Pancreas (tissue), 10 donors: ENCODE results near the gene OSBP. TPM values are rescaled to one million over a fixed set of nuclear protein-coding genes. Genes with fewer than 3 reads are reported as not detected.
A peak's percentile ranks its signal among the peaks of the same experiment; 100 is the strongest.

Experiments used
- ATAC-seq, 4 donors: fragments of 200-7000 bp; cut with Tn5 transposase; one replicate each; pipeline versions ENCODE4 v1.8.0 to v1.9.1; 2020; ENCODE audit warnings: mild to moderate bottlenecking in 4 of 4, moderate library complexity in 4 of 4
- DNase-seq, 6 donors: peaks; one replicate each; pipeline ENCODE4 v3.0.0-alpha.2; 2020
- FAIRE-seq: peaks from 2 replicates; lab custom pipeline; 2012; peaks lifted over from hg19 to GRCh38; lab: Jason Lieb, UNC
- H3K27ac ChIP-seq, 4 donors: fragments of 200-600 bp; sonication (generic); 1 replicate in 3 of 4; 2 replicates in 1 of 4; pipeline versions ENCODE4 v1.5.0 to v1.8.0; 2020
- H3K27me3 ChIP-seq, 4 donors: fragments of 200-600 bp; one replicate each; pipeline ENCODE4 v1.8.0; 2021
- H3K36me3 ChIP-seq, 3 donors: fragments of 200-600 bp; sonication (generic) in 1 of 3; one replicate each; pipeline versions ENCODE4 v1.5.0 to v1.8.0; 2020 to 2021
- H3K4me1 ChIP-seq, 3 donors: fragments of 200-600 bp; one replicate each; pipeline ENCODE4 v1.8.0; 2021
- H3K4me3 ChIP-seq, 4 donors: fragments of 200-600 bp; sonication (generic) in 2 of 4; one replicate each; pipeline versions ENCODE4 v1.5.0 to v1.8.0; 2020 to 2021
- H3K9me3 ChIP-seq, 4 donors: fragments of 200-600 bp; one replicate each; pipeline ENCODE4 v1.8.0; 2021
- WGBS, 2 donors: extraction: QIAGEN DNeasy Blood & Tissue Kit; methylation state at CpG; one replicate each; pipeline ENCODE4 v1.1.7; 2013; 5-methylcytosine and 5-hydroxymethylcytosine counted together
- intact Hi-C, 3 donors: fragments of 100-400 bp; cut with DNase I; formaldehyde crosslinking; loops; one replicate each; pipeline versions ENCODE4 v1.11.1 to v1.14.2; 2022
- polyA plus RNA-seq, 2 donors: library from polyadenylated mRNA; stranded (reverse); fragments of 200-250 nt; gene quantifications; one replicate each; pipeline ENCODE4 v1.2.3, GENCODE V29; 2013
- total RNA-seq, 6 donors: library from RNA; stranded (reverse); fragmentation: NEBNext Ultra II Directional in 4 of 6; extraction: Animal tissue kit (Norgen Biotek cat#: 25700) in 4 of 6; gene quantifications; one replicate each; pipeline versions ENCODE4 v1.2.1 to v1.2.4, GENCODE V29; 2021 to 2023
- TF ChIP-seq, protein P1 (sequence below), 4 donors: fragments of 200-600 bp; sonication (generic) in 3 of 4; IDR thresholded peaks; one replicate each; pipeline versions ENCODE4 v1.5.0 to v1.8.0; 2021; ENCODE audit warnings: antibody characterized with exemption in 4 of 4
- donor health status: healthy with polysubstance abuse.
- donor health status: DM: no; HTN: no; CAD: no; lungs with moderate emphysema.
- donor health status: DM: no; HTN: no; CAD: no.
- donor health status: control.
- donor health status: control.
- donor health status: Bipolar disorder and iron deficiency.
- donor health status: DM: yes; HTN: yes; CAD: no.
- donor health status: DM: no; HTN: no; CAD: no.
- donor health status: DM: no; HTN: no; CAD: no.
- donor health status: DM: yes; HTN: yes; CAD: no.

OSBP gene
- total and polyA plus RNA-seq, 8 donors: 12.4 to 39.7 (median 35.3) TPM

GRCh38 chr11:59556115-59556916, 59.3 kb downstream of the OSBP start:
- Histone ChIP-seq H3K27ac (peak overlapping the region in 3 of 4 donors; percentile 4 to 47 (median 30)), H3K27me3 (no peaks in the 10 kb centered on the region), H3K4me3 (peak overlapping the region in 2 of 4 donors; percentile 10 to 30), H3K4me1 (peaks cover 0 to 4% (median 3%) of the 10 kb centered on the region in 3 donors), H3K9me3 (no peaks in the 10 kb centered on the region), H3K36me3 (no peaks in the 10 kb centered on the region)
- FAIRE-seq (no peak), DNase-seq (peak in 4 of 6 donors; percentile 31 to 76 (median 46)), ATAC-seq (peak; percentile 36 to 48 (median 36))
- WGBS, 2 donors: 8 to 9% methylated on average over 30 of the region's 30 CpGs
- TF ChIP-seq, protein P1, sequence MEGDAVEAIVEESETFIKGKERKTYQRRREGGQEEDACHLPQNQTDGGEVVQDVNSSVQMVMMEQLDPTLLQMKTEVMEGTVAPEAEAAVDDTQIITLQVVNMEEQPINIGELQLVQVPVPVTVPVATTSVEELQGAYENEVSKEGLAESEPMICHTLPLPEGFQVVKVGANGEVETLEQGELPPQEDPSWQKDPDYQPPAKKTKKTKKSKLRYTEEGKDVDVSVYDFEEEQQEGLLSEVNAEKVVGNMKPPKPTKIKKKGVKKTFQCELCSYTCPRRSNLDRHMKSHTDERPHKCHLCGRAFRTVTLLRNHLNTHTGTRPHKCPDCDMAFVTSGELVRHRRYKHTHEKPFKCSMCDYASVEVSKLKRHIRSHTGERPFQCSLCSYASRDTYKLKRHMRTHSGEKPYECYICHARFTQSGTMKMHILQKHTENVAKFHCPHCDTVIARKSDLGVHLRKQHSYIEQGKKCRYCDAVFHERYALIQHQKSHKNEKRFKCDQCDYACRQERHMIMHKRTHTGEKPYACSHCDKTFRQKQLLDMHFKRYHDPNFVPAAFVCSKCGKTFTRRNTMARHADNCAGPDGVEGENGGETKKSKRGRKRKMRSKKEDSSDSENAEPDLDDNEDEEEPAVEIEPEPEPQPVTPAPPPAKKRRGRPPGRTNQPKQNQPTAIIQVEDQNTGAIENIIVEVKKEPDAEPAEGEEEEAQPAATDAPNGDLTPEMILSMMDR (IDR thresholded peaks at IDR 0.05): no peak
- intact Hi-C loops: no loop called here

- intact Hi-C loops: no loop called here
- H3K4me1 ChIP-seq: no peaks in the 10 kb centered on the region
- H3K27me3 ChIP-seq: no peaks in the 10 kb centered on the region
- H3K9me3 ChIP-seq: no peaks in the 10 kb centered on the region
- DNase-seq: no peak
- peak overlapping the region in 2 of 4 donors; percentile 30 to 47 for H3K27ac ChIP-seq
- FAIRE-seq: no peak
- 26 to 29% methylated on average over 17 of the region's 17 CpGs for WGBS, 2 donors
- no peaks in the 10 kb centered on the region for H3K36me3 ChIP-seq
- peak overlapping the region in 2 of 4 donors; percentile 10 to 30 for H3K4me3 ChIP-seq
- TF ChIP-seq, protein P1 (IDR thresholded peaks at IDR 0.05): no peak
- ATAC-seq: no peak
Observed at GRCh38 chr11:59555601-59556114, 59.9 kb downstream of the OSBP start.

- Histone ChIP-seq H3K4me1 (no peaks in the 10 kb centered on the region), H3K36me3 (no peaks in the 10 kb centered on the region), H3K4me3 (no peak overlapping the region), H3K9me3 (no peaks in the 10 kb centered on the region), H3K27ac (no peak overlapping the region), H3K27me3 (no peaks in the 10 kb centered on the region)
- WGBS, 2 donors: 96 to 97% methylated on average over 21 of the region's 21 CpGs
- intact Hi-C loops: no loop called here
- no peak for FAIRE-seq
- no peak for ATAC-seq
- no peak for DNase-seq
- TF ChIP-seq, protein P1 (IDR thresholded peaks at IDR 0.05): no peak
Observed at GRCh38 chr11:59553323-59553722, 62.3 kb downstream of the OSBP start.

DNA sequence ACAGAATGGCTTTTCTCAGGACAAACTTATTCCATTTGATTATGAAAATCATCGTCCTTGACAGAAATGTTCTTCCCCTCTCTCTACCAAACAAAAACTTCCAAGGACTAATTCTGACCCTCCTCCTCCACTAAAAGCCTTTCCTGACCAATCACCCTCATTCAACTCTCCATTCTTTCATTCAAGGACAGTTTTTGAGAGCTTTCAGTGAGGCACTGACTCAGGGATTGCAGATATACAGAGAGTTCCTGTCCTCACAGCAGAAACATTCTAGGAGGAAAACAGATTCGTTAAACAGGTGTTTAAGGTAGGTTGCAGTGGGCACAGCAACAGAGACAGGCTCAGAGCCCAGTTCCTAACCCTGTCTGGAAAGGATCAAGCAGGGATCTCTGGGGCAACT, 62.7 kb downstream of the OSBP start:
- 23 to 34% methylated on average over 2 of the region's 2 CpGs for WGBS, 2 donors
- no peak overlapping the region for H3K27ac ChIP-seq

More for the DNA sequence above, 62.7 kb downstream of the OSBP start:
- Histone ChIP-seq H3K9me3 (no peaks in the 10 kb centered on the region), H3K27me3 (no peaks in the 10 kb centered on the region), H3K36me3 (no peaks in the 10 kb centered on the region), H3K4me1 (no peaks in the 10 kb centered on the region), H3K4me3 (no peak overlapping the region)
- DNase-seq (no peak), FAIRE-seq (no peak), ATAC-seq (no peak)
- intact Hi-C loops: no loop called here
- TF ChIP-seq, protein P1 (IDR thresholded peaks at IDR 0.05): no peak
